ENCODE measurements around the gene NFIA. TPM values are rescaled to one million over a fixed set of nuclear protein-coding genes. Genes with fewer than 3 reads are reported as not detected.
A peak's percentile ranks its signal among the peaks of the same experiment; 100 is the strongest.

Gene NFIA
- total RNA-seq, 1 experiment from 2014 or later, result 0.35 TPM

- no peaks in the 10 kb centered on the region for H4K20me1 ChIP-seq (ENCODE audit: control insufficient read depth, insufficient read depth, insufficient read length)
- H3K56ac ChIP-seq (ENCODE audit: insufficient read length, low read depth, low read length), result no peak overlapping the region
- no peak overlapping the region for H3K4ac ChIP-seq (ENCODE audit: low read depth, low read length)
- Mint-ChIP-seq H3K36me3 (ENCODE audit: insufficient read depth in 1 of 3, low read depth in 3 of 3) (no peaks in the 10 kb centered on the region), H3K9me3 (no peaks in the 10 kb centered on the region; a peak in 1 of 5 replicates), H3K4me1 (peaks cover 45 to 49% of the 10 kb centered on the region in 2 experiments), H3K4me3 (no peak overlapping the region), H3K27me3 (ENCODE audit: low read depth) (no peaks in the 10 kb centered on the region; the same call in 1 of the 2 replicates), H3K27ac (peak overlapping the region in 1 of 3 experiments; percentile 63; a peak in 1 of 7 replicates)
- H3T11ph ChIP-seq (ENCODE audit: low read length), result no peak overlapping the region
- H3K79me2 ChIP-seq (ENCODE audit: insufficient read depth, low read length), result no peaks in the 10 kb centered on the region
- no peaks in the 10 kb centered on the region for H3K79me1 ChIP-seq (ENCODE audit: insufficient read depth, low read depth, low read length, poor library complexity, severe bottlenecking)
- H3K23me2 ChIP-seq (ENCODE audit: insufficient read length, low read depth, low read length, poor library complexity, severe bottlenecking), result no peaks in the 10 kb centered on the region
- no peak overlapping the region for H3K14ac ChIP-seq (ENCODE audit: insufficient read depth, low read length)
- no peak overlapping the region for H2BK5ac ChIP-seq (ENCODE audit: insufficient read length, low read length)
- no peak overlapping the region for H3K18ac ChIP-seq (ENCODE audit: insufficient read length, low read depth, low read length)
- peaks cover 6% of the 10 kb centered on the region for H3K4me1 ChIP-seq (ENCODE audit: insufficient read depth, low read length)
- no peak overlapping the region for H3K4me2 ChIP-seq (ENCODE audit: insufficient read depth, insufficient read length, low read length)
- no peak overlapping the region for H4K5ac ChIP-seq (ENCODE audit: insufficient read length, low read depth, low read length)
- no peak overlapping the region for H2AFZ ChIP-seq (ENCODE audit: low read length)
- no CpG with 5 or more reads among the region's 3 CpGs for WGBS (ENCODE audit: extremely low coverage, insufficient read length, low lambda C conversion rate)
- no peak overlapping the region for H4K91ac ChIP-seq (ENCODE audit: insufficient read length, low read depth, low read length)
- no peak overlapping the region for H2BK120ac ChIP-seq (ENCODE audit: low read depth, low read length, poor library complexity, severe bottlenecking)
- H3K27ac ChIP-seq (ENCODE audit: insufficient read length, low read depth, low read length), result no peak overlapping the region
- TF ChIP-seq, protein P1, sequence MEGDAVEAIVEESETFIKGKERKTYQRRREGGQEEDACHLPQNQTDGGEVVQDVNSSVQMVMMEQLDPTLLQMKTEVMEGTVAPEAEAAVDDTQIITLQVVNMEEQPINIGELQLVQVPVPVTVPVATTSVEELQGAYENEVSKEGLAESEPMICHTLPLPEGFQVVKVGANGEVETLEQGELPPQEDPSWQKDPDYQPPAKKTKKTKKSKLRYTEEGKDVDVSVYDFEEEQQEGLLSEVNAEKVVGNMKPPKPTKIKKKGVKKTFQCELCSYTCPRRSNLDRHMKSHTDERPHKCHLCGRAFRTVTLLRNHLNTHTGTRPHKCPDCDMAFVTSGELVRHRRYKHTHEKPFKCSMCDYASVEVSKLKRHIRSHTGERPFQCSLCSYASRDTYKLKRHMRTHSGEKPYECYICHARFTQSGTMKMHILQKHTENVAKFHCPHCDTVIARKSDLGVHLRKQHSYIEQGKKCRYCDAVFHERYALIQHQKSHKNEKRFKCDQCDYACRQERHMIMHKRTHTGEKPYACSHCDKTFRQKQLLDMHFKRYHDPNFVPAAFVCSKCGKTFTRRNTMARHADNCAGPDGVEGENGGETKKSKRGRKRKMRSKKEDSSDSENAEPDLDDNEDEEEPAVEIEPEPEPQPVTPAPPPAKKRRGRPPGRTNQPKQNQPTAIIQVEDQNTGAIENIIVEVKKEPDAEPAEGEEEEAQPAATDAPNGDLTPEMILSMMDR (conservative IDR thresholded peaks at IDR 0.05), result no peak; the same call in 2 of the 3 replicates
- H3K9ac ChIP-seq (ENCODE audit: extremely low read depth, insufficient read length, low read length), result no peak overlapping the region
- no peaks in the 10 kb centered on the region for H3K9me3 ChIP-seq (ENCODE audit: control insufficient read depth, low read depth, low read length)
- no peak overlapping the region for H3K23ac ChIP-seq (ENCODE audit: insufficient read length, low read depth, low read length)
- H2AK5ac ChIP-seq (ENCODE audit: insufficient read length, low read length), result no peak overlapping the region
- DNase-seq, result no peak
- no peak overlapping the region for H4K8ac ChIP-seq (replicated peaks; ENCODE audit: insufficient read length, low read depth, low read length)
- H2BK15ac ChIP-seq (ENCODE audit: low read depth, low read length), result no peak overlapping the region
- no peak overlapping the region for H2BK20ac ChIP-seq (ENCODE audit: low read depth, low read length, poor library complexity, severe bottlenecking)
- no peak overlapping the region for H2BK12ac ChIP-seq (ENCODE audit: insufficient read length, low read depth, low read length)
- H3K27me3 ChIP-seq (ENCODE audit: insufficient read depth, low read length), result no peaks in the 10 kb centered on the region
Measured at GRCh38 chr1:61285371-61285885, 203.1 kb downstream of the NFIA start.

All from H9 (cell line).